Osteoblast (primary cell): ENCODE data around the gene UBXN6. TPM values are rescaled to one million over a fixed set of nuclear protein-coding genes. Genes with fewer than 3 reads are reported as not detected.

Experiments
- DNase-seq: peaks from one replicate; pipeline ENCODE4 v3.0.0; 2011; ENCODE audit warnings: low spot score, mixed read lengths; ENCODE audit not compliant: insufficient read length; ENCODE audit errors: missing footprints
- H2AFZ ChIP-seq: 2 replicates; pipeline ENCODE4 v1.6.0; 2011; ENCODE audit warnings: mild to moderate bottlenecking, low read length
- H3K27ac ChIP-seq: 2 replicates; pipeline ENCODE4 v1.5.1; 2011; ENCODE audit warnings: mild to moderate bottlenecking, low read depth, low read length, moderate library complexity
- H3K27me3 ChIP-seq: 2 replicates; pipeline ENCODE4 v1.6.0; 2012; ENCODE audit warnings: mild to moderate bottlenecking, control low read depth, inconsistent platforms, low read length, moderate library complexity; ENCODE audit not compliant: insufficient read depth
- H3K36me3 ChIP-seq: 2 replicates; pipeline ENCODE4 v1.5.1; 2011; ENCODE audit warnings: mild to moderate bottlenecking, low read length, control low read depth, moderate library complexity; ENCODE audit not compliant: insufficient read depth
- H3K4me1 ChIP-seq: 2 replicates; pipeline ENCODE4 v1.5.1; 2011; ENCODE audit warnings: mild to moderate bottlenecking, low read length, control low read depth, moderate library complexity; ENCODE audit not compliant: insufficient read depth
- H3K4me2 ChIP-seq: 2 replicates; pipeline ENCODE4 v1.6.0; 2011; ENCODE audit warnings: mild to moderate bottlenecking, low read length; ENCODE audit not compliant: insufficient read depth
- H3K4me3 ChIP-seq: fragments of 200-600 bp; sonication (generic); 3 replicates; pipeline ENCODE4 v1.5.1; 2012; ENCODE audit warnings: mild to moderate bottlenecking, low read length, inconsistent platforms; ENCODE audit not compliant: insufficient read depth
- H3K79me2 ChIP-seq: 2 replicates; pipeline ENCODE4 v1.6.0; 2012; ENCODE audit warnings: mild to moderate bottlenecking, low read length, control low read depth, inconsistent platforms; ENCODE audit not compliant: insufficient read depth
- H3K9me3 ChIP-seq: 2 replicates; pipeline ENCODE4 v1.5.1; 2011; ENCODE audit warnings: low read depth, low read length, control low read depth
- H4K20me1 ChIP-seq: 2 replicates; pipeline ENCODE4 v1.6.0; 2012; ENCODE audit warnings: mild to moderate bottlenecking, low read length, control low read depth; ENCODE audit not compliant: insufficient read depth
- CTCF ChIP-seq: IDR thresholded peaks from 2 replicates; pipeline ENCODE4 v1.5.1; 2011; ENCODE audit warnings: mild to moderate bottlenecking, low read depth, low read length, moderate library complexity; ENCODE audit errors: extremely low read depth
- total RNA-seq: library from RNA; depleted of rRNA; stranded (reverse); fragments of >200 nt; gene quantifications from 2 replicates; pipeline ENCODE4 v1.2.3, GENCODE V29; 2012

Gene UBXN6
- total RNA-seq, 1 donor = 136 TPM

GRCh38 chr19:4447327-4448146 lies 10.1 kb downstream of the UBXN6 start:
- peaks cover 74% of the 10 kb centered on the region for H3K36me3 ChIP-seq
- H3K27ac ChIP-seq = no peak overlapping the region
- no peak for TF ChIP-seq CTCF
- H4K20me1 ChIP-seq = peaks cover 18% of the 10 kb centered on the region
- no peak overlapping the region for H3K4me2 ChIP-seq
- no peak overlapping the region for H2AFZ ChIP-seq
- no peaks in the 10 kb centered on the region for H3K9me3 ChIP-seq
- no peaks in the 10 kb centered on the region for H3K4me1 ChIP-seq
- H3K4me3 ChIP-seq = no peak overlapping the region
- H3K79me2 ChIP-seq = peaks cover 9% of the 10 kb centered on the region
- no peaks in the 10 kb centered on the region for H3K27me3 ChIP-seq
- DNase-seq = peak; percentile 35

GRCh38 chr19:4446704-4447200 lies 10.8 kb downstream of the UBXN6 start:
- no peak overlapping the region for H3K4me3 ChIP-seq
- H3K4me1 ChIP-seq = no peaks in the 10 kb centered on the region
- H3K27me3 ChIP-seq = no peaks in the 10 kb centered on the region
- H3K27ac ChIP-seq = no peak overlapping the region
- no peaks in the 10 kb centered on the region for H3K9me3 ChIP-seq
- H3K79me2 ChIP-seq = peaks cover 8% of the 10 kb centered on the region
- TF ChIP-seq CTCF = no peak
- peaks cover 66% of the 10 kb centered on the region for H3K36me3 ChIP-seq
- H2AFZ ChIP-seq = no peak overlapping the region
- DNase-seq = peak; percentile 76
- peaks cover 17% of the 10 kb centered on the region for H4K20me1 ChIP-seq
- H3K4me2 ChIP-seq = no peak overlapping the region

GRCh38 chr19:4445963-4446703 lies 11.5 kb downstream of the UBXN6 start:
- peak; percentile 31 for DNase-seq
- Histone ChIP-seq H2AFZ (no peak overlapping the region), H3K9me3 (no peaks in the 10 kb centered on the region), H4K20me1 (peaks cover 17% of the 10 kb centered on the region), H3K27me3 (no peaks in the 10 kb centered on the region), H3K36me3 (peaks cover 60% of the 10 kb centered on the region), H3K4me2 (no peak overlapping the region), H3K4me1 (no peaks in the 10 kb centered on the region), H3K27ac (no peak overlapping the region), H3K4me3 (no peak overlapping the region), H3K79me2 (peaks cover 8% of the 10 kb centered on the region)
- no peak for TF ChIP-seq CTCF
